Measurements from ENCODE around the gene PLXNC1.

Gene PLXNC1

GRCh38 chr12:94206886-94207285 lies 58.5 kb downstream of the PLXNC1 start:
- DNase-seq: no peak

DNA sequence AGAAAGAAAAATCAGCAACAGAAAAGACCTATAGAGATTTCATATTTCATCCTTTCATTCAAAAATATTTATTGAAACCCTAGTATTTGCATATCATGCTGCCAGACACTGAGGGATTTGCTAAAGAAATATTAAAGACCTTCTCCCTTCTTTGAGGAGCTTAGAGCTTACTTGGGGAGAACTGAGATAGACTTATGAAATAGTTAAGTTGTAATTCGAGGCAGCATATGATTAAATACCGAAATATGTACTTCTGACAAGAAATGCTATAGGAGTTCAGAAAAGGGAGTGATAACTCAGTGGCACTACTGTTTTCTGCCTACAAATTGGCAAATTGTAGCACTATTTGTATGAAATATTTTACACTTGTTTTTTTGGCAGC lies 59.1 kb downstream of the PLXNC1 start:
- DNase-seq: no peak

- no peak for DNase-seq
Measured at GRCh38 chr12:94207849-94208621, 59.7 kb downstream of the PLXNC1 start.

DNA sequence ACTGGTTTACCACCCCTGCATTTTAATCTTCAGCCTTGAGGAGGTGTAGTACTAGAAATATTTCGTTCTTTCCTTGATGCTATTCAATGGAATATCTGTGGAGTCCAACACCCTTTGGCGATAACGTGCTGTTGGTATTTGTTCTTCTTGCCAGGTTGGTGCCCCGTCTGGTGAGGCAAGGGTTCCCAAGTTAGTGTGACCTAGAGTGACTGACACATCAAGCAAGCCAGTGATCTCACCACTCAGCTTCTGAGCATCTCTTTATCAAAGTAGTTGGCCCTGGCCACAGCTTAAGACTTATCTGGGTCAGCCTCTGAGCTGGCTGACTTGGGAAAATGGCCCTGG lies 60.2 kb downstream of the PLXNC1 start:
- no peak for DNase-seq

DNA sequence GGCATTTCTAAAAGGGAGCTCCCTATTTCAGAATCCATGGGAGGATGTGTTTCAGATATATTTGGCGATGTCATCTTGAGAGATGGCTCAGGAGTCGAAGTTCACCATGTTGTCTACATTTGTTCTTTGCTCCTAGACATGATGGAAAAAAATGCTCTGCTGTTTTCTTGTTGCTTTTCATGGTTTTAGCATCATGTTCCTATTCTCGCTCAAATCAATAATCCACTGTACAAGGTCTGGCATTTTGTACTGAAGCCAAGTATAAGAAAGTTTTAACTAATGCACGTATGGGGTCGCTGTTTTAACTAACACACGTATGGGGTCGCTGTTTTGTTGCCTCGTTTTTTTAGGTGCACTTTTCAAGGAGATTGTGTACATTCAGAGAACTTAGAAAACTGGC lies 60.9 kb downstream of the PLXNC1 start:
- DNase-seq: no peak

GRCh38 chr12:94211021-94211420 lies 62.6 kb downstream of the PLXNC1 start:
- no peak for DNase-seq

DNA sequence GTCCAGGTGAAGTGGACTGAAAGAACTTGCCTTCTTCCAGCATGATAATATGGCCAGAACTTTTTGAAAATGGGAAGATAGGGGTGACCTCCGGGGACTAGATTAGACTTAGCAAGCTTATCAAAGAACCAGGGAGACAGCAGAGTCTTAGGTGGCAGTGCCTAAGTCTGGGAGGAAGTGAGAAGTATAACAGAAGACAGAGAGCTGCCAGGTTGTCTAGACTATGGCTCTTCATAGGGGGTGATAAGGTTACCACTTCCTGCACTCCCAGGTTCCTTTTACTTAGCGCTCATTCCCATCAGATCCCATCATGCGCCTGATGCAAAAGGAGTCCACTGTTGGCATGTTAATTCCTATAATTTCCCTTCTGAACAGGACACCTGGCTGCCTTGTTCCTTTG lies 69.9 kb downstream of the PLXNC1 start:
- DNase-seq: no peak

DNA sequence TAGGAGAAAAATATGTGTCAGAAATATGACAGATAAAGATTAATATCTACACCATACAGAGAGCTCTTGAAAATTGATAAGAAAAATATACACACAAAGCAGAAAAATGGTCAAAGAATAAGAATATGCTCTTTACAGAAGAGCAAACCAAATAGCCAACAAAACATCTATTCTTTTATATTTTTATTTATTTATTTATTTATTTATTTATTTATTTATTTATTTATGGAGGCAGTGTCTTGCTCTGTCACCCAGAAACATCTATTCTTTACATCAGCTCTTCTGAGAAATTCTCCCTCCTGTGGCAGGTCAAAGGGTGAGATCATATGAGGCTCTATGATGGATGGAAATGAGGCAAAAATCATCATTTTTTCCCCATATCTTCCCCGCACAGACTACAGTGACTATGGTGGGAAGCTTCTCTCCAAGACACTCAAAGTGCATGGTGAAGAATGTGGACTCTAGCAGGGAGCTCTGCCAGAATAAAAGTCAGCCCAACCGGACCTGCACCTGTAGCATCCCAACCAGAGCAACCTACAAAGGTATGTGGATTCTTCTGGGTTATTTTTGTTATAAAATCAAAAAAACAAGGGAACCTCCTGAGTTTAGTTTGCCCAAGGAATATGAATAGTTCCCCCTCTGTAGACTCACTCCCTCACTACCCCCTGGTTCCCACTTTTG lies 71.4 kb downstream of the PLXNC1 start:
- DNase-seq: no peak

DNA sequence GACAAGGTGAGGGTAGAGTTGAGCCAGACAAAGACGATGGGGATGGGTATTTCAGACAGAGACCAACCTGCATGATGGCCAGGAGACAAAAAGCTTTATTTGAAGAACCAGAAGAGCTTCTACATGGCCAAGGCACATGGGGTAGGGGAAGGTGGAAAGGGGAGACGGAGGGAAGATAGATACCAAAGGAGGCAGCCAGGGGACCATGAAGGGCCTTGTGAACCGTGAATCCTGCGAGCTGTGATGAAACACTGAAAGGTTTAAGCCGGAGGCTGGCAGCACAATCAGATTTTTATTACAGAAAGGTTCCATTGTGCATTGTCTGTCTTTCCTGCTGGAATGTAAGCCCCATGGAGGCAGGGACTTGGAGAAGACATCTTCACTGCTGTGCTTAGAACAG lies 72.4 kb downstream of the PLXNC1 start:
- no peak for DNase-seq

DNA sequence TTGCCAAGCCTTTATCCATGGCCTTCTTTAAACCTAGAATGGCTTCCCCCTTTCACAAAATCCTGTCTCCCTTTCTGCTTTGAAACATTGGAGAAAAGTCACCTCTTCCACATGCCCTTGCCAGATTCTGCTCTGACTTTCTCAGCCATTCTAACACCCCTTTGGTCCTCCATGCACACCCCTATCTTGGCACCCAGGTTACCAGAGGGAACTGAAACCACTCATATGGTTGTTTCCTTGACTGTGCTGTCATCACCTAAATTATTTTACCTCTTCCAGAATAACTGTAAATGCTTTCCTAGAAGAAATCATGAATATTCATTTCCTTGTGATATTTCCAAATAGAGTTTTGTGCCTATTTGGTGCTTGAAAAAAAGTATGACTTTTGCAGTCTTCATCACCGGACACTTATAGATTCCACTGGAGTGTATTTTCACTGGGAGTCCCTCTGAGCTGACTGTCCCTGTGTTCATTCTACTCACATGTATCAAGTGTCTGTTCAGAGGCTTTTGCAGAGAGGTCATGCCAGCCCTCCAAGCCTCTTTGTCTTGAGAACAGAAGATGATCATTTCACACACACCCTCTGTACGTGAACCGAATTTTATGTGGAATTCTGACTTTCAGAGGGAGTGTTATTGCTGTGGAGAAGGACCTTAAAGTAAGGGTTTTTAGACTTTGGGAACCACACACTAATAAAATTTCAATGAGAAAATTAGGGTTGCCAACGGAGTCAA lies 74.1 kb downstream of the PLXNC1 start:
- DNase-seq: no peak

GRCh38 chr12:94223842-94224241 lies 75.5 kb downstream of the PLXNC1 start:
- no peak for DNase-seq

- no peak for DNase-seq
Measured at GRCh38 chr12:94225506-94225905, 77.1 kb downstream of the PLXNC1 start.

- DNase-seq: no peak
Measured at GRCh38 chr12:94225947-94226630, 77.7 kb downstream of the PLXNC1 start.

DNA sequence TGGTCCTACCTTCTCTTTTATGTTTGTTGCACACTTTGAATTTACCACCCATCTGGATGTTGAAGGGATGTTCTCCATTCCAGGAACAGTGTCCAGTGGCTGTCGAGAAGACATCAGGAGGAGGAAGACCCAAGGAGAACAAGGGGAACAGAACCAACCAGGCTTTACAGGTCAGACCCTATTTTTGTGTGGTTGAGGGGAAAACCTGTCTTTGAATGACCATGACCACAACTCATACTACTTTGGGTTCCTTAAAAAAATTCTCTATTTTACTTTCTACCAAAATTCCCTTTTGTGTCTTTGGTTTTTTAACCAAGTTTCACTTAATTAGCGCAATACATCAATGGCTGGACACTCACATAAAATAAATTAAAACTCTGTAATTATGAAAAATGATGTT lies 78.7 kb downstream of the PLXNC1 start:
- DNase-seq: no peak

GRCh38 chr12:94228488-94228907 lies 80.1 kb downstream of the PLXNC1 start:
- DNase-seq: no peak

DNA sequence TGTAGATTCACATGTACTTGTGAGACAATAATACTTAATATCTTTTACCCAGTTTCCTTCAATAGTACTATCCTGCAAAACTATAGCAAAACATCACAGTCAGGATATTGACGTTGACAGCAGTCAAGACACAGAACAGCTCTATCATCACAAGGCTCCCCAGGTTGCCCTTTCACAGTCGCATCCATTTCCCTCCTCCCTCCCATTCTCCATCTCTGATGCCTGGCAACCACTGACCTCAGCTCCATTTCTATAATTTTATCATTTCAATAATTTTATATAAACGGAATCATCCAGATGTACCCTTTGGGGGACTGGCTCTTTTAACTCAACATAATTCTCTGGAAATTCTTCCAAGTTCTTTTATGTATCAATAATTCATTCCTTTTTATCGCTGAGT lies 81.5 kb downstream of the PLXNC1 start:
- no peak for DNase-seq

DNA sequence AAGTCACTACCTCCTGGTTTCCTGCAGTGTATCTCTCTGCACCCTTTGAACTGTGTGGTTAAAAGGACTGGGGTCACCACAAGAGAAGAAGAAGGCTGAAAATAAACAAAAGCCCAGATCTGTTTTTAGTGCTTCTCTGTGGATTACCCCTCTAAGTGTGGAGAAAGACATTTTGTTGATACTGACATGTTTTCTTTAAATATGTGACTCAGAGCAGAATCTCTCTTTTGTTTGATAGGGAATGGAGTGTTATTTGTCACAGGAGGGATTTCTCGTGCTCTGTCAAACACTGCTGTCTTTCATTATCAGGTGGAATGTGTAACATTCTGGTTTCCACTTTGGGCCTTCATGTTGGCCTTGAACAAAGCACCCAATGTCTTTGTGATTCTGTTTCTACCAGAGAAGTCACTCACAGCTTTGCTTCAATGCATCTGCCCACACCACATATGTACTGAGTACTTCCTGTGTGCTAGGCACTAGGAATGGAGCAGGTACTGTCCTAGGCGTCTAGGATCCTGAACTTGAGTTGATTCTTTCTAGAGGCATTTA lies 82.1 kb downstream of the PLXNC1 start:
- DNase-seq: no peak

- no peak for DNase-seq
Measured at GRCh38 chr12:94231709-94232108, 83.3 kb downstream of the PLXNC1 start.

DNA sequence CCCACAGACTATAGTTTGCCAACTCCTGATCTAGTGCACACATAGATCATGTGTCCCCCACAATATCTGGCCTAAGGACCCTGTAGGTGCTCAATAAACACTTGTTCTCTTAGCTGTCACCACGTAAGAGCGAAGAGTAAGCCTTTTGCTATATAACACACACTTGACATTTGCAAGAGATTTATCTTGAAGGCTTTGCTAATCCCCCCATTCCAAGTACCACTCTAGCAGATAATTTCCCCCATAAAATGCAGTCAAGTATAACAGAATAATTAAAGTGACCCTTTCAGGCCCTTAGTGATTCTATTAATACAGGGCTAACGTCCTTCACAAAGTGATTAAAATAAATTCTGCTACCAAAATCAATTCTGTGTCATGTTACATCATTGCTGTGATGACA lies 87.5 kb downstream of the PLXNC1 start:
- DNase-seq: no peak

DNA sequence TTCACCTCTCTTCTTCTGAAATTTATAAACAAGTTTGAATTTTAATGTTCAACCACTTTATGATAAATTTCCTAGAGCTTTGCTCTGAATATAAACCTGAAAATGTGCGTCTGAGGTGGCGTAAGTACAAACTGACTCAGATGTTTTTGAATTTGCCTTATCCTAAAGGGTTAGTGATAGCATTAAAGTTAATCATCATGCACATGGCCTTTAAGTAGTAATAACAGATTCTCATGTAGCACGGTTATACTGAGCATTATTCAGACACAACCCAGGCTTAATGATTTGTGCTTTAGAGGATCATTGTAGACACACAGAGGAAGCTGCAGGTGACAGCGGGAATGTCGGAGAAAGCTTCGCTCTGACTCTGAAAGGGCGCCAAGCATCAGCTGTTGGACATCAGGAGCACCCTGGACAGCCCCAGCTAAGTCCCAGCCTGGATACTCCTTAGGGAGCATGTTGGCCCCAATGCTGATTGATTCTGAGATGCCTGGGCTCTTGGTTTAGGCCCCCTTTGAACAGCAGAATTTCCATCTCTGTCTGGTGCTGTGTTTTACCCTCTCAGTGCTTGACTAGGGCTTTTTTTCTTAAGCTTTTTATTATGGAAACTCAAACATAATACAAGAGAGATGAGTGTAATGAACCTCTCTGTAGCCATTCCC lies 91.1 kb downstream of the PLXNC1 start:
- no peak for DNase-seq

DNA sequence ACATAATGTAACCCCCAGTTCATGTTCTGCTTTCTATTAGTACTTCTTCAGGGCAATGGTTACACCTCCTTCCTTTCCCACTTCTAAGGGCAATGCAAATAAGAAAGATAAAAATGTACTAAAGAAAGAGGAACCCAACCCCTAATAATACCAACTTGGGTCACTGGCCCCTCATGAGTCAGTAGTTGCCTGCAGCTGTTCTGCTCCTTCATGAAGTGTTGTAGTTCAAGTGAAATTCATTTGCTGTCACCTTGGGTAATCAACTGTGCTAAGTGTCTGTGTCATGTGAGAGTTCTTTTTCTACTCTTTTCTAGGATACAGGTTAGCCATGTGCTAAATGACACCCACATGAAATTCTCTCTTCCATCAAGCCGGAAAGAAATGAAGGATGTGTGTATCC lies 91.8 kb downstream of the PLXNC1 start:
- no peak for DNase-seq

DNA sequence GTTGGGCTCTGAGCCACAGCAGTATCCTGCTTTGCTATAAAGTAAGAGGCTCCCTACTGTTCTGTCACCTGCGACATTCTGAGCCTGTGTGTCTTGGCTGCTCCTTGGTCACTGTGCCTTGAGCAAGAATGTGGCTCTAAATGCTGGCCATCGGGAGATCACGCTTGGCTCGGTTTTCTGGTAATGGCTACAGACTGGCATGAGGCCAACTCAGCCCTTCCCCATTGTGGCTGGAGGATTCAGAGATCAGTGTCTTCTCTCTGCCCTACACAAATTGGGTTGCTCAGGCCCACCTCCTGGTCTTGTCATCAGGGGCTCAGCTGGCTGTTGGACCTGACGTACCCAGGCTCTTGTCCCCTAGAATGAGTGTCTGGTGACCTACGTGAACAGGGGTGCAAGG lies 94.5 kb downstream of the PLXNC1 start:
- DNase-seq: no peak

Measured in hippocampal formation (tissue), 2 donors.